Hematopoietic multipotent progenitor cell treated with erythropoietin and hydrocortisone succinate and interleukin-3 and kit ligand, for 17 days (in vitro differentiated cells): Measurements from ENCODE around the gene CMAS.
"Not testable (repeated sequence)": the region's sequence is repeated elsewhere in the genome, so short reads cannot be mapped to it uniquely, and the experiment has no call there.

Source experiments
- DNase-seq: peaks from one replicate; pipeline ENCODE4 v3.0.0-alpha.2; 2015; ENCODE audit warnings: low spot score

CMAS gene

GRCh38 chr12:22046090-22046967, at the start of gene CMAS:
Gene CMAS (plus strand): TSS chr12:22046218. CDS start chr12:22046304, 86 bp downstream.
- peak; percentile 84 for DNase-seq

DNA sequence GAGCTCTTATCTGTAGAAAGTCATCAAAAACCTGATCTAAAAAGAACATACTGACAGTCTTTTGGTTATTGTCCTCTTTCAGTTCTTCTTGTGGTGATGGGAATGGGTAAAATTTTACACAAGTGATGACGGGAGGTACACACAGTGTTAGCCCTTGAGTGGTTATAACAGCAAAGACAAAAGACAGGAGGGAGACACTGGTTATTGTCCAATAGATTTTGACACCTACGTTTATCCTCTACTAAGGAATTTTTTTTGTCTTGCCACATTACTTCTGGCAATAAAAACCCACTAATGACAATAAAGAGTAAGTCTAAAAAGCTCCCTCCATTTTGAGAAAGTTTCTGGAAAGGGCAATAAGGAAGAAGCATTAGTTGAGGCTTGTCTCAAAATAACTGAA, 47.7 kb upstream of the CMAS start:
- DNase-seq: no peak

DNA sequence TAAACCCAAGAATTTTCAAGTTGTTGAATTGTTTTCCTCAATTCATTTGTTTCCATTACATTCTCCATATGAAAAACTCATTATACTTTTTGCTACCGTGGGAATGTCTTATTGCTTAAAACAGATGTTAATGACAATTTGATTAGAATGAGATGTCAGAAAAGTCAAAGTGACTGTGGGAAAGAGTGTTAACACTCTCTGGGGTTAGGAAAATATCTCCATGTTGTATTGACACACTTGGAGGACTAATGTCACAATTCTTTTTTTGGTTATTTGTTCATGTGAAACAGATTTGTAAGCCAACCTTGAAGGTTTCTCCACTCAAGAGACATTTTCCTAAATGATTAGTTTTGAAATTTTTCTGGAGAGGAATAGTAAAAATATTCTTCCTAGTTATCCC, 47.2 kb upstream of the CMAS start:
- DNase-seq: no peak

GRCh38 chr12:22002430-22002829, 43.6 kb upstream of the CMAS start:
- no peak for DNase-seq

DNA sequence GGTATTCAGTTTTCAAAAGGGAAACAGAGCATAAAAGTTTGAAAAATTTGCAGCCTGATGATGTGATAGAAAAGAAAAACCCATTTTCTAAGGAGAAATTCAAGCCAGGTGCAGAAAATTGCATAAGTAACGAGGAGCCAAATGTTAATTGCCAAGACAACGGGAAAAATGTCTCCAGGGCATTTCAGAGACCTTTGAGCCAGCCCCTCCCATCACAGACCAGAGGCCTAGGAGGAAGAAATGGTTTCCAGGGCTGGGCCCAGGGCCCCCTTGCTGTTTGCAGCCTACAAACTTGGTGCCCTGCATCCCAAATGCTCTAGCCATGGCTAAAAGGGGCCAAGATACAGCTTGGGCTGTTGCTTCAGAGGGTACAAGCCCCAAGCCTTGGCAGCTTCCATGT, 38.2 kb upstream of the CMAS start:
- DNase-seq: not testable (repeated sequence)

DNA sequence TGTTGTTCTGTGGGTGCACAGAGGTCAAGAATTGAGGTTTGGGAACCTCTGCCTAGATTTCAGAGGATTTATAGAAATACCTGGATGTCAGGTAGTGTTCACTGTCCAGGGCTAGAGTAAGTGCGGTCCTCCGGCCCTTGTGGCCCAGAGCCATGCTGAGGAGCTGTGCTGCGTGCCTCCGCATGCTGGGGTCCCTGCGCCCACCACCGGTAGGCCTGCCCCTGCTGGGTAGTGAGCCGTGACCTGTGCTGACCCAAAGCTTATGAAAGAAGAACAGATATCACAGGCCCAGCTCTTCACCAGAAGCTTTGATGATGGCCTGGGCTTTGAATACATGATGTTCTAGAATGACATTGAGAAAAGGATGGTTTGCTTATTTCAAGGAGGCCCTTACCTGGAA, 37.8 kb upstream of the CMAS start:
- DNase-seq: no peak

DNA sequence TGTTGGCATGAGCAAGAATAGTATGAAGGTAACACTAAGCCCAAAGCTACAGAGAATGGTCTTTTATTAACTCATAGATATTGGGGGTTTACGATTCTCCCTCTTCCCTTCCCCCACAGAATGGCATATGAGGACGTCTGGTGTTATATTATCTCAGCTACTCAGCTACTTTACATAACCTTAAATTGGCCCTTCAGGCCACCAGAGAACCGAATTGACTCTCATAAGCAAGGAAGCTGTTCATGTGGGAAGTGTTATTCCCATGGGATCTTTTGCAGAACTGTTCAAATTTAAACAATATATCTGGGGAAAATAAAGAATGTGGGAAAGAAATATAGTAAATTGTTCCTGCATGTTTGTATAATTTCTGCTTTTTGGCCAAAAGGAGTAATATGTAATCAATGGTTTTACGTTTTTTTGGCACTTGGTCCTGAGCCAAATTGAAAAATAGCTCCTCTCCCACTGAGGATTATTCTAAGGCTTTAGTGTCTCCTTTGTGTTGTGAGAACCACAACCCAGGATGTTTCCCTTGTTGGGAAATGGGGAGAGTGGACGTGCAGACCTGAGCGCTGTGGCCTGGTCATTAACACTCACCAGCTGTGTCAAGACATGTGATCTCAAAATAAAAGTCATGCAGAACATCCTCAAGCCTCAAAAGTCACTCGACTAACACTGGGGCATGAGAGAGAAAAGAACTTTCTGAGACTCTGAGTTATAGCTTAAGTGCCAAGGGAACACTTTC, 31.8 kb upstream of the CMAS start:
- no peak for DNase-seq

GRCh38 chr12:22014783-22015144, 31.3 kb upstream of the CMAS start:
- no peak for DNase-seq

- DNase-seq: no peak
These were observed 29.0 kb upstream of the CMAS start for GRCh38 chr12:22016982-22017381.

GRCh38 chr12:22018860-22019259, 27.2 kb upstream of the CMAS start:
- peak; percentile 12 for DNase-seq

GRCh38 chr12:22023489-22023888, 22.5 kb upstream of the CMAS start:
- not testable (repeated sequence) for DNase-seq

DNA sequence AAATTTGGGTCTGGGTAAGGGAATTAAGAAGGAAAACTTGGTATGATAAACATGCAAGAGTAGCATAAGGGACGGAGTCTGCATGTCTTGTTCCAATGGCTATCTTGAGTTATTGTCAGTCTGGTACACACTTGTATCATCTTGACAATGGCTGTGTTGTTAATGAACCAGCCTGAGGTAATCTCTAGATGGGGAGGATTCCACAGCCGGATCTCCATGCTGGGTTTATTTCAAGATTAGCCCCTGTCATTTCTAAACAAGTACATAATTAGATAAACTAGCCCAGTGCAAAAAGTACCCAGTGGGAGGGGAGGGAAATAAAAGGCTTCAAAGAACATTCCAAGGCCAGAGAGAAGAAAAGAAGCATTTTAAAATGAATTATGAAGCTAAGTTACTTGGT, 16.5 kb upstream of the CMAS start:
- DNase-seq: no peak

DNA sequence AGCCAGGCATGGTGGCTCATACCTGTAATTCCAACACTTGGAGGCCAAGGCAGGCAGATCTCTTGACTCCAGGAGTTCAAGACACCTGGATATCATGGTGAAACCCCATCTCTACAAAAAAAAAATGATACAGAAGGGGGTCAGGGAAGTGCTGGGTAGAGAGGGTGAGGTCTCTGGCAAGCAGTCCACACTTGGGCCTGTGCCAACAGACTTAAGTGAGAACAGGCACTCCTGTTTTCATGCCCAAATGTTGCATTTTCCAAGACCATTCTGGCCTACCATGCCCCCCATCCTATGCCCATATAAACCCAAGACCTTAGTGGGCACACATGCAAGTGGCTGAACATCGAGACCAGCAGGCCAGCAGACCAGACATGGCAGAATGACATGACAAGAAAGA, 16.0 kb upstream of the CMAS start:
- no peak for DNase-seq

- no peak for DNase-seq
These were observed 13.3 kb upstream of the CMAS start for GRCh38 chr12:22032732-22033131.

- no peak for DNase-seq
These were observed 11.1 kb upstream of the CMAS start for GRCh38 chr12:22034709-22035506.

DNA sequence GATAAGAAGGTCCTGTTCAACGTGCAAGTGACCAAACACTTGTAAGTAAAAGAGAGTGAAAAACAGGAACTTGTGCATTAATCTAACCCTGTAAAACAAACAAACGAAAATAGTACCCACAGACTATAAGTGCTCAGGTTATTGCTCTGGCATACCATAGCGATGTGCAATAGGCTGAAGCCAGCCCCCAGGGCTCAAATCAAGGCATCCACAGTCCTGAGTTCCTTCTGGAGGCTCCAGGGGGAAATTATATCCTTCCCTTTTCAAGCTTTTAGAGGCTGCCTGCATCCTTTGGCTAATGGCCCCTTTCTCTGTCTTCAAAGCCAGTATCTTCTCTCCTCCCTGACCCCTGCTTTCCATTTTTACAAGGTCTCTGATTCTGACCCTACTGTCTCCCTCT, 8.1 kb upstream of the CMAS start:
- no peak for DNase-seq

DNA sequence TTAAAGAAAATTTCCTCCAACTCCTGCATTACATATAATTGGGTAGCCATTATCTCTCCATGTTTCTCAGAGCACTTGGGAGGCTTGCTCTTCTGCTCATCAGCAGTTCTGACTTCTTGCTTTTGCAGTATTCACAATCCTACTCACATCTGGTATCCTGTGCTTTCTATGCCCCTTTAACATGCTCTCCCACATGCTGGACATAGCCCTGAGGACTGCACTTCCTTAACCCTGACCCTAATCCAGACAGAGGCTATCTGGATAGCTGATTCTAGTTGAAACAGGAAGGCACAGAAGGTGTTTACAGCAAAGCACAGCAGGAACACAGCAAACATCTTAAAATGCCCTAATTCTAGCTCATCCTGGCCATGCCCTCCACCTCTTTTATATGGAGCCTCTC, 7.3 kb upstream of the CMAS start:
- DNase-seq: no peak

- DNase-seq: no peak
These were observed 6.7 kb upstream of the CMAS start for GRCh38 chr12:22039361-22039760.

DNA sequence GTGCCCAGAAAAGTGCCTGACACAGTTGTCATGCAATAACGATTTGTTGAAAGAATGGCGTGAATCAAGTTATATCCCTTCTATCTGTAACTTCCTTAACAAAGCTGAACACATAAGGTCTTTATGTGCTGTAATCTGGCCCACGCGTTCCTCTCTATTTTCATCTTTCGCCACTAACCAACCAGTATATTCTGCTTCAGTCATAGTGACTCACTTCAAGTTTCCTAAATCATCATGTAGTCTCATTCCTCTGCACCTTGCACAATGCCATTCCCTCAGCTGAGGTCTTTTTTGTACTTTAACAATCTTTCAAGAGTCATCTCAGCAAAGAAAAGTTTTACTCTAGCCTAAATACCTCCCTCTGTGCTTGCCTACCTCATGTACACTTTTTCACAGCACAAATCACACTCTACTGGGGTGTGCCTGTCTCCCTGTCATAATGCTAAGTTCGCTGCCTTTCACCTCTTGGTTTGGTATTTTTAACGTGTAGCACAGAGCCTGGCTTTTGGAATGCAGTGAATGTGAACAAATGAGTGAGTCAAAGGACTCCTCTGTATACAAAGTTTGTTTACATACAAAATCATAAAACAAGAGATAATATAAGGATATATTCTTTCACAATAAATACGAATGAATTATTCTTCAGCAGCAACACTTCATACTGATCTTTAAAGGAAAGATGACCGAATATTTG, 2.9 kb upstream of the CMAS start:
- no peak for DNase-seq

DNA sequence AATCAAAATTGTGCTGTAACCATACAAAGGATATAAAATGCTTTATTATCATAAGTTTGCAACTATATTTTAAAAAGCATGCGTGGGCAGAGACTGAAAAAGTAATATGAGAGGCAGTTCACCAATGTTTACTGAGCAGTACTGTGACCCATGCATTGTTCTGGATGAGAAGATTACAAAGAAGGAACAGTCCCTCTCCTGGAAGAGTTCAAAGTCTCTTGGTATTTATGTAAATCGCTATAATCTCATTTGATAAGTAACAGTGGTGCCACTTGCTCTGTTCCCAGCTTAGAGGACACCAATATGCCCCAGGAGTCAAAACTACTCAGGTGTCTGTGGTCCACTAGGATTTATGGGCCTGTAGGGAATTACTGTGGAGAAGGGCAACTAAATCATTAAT, 2.1 kb upstream of the CMAS start:
- DNase-seq: no peak

- DNase-seq: peak; percentile 38
These were observed 1.6 kb upstream of the CMAS start for GRCh38 chr12:22044391-22044790.

- no peak for DNase-seq
These were observed 961 bp downstream of the CMAS start for GRCh38 chr12:22046968-22047390.
